Measurements from ENCODE around the gene ZNF101. TPM values are rescaled to one million over a fixed set of nuclear protein-coding genes. Genes with fewer than 3 reads are reported as not detected.

The ZNF101 gene
- total RNA-seq, 1 donor from 2014 or later, result 11.2 TPM

GRCh38 chr19:19636573-19637185, 32.0 kb upstream of the ZNF101 start:
- Mint-ChIP-seq H3K9me3 (no peaks in the 10 kb centered on the region), H3K27me3 (no peaks in the 10 kb centered on the region), H3K36me3 (peaks cover 10% of the 10 kb centered on the region), H3K27ac (no peak overlapping the region), H3K4me3 (no peak overlapping the region), H3K4me1 (ENCODE audit: unreplicated experiment) (no peaks in the 10 kb centered on the region)
- DNase-seq (ENCODE audit: extremely low spot score, unreplicated experiment), result no peak
- TF ChIP-seq CTCF (conservative IDR thresholded peaks at IDR 0.05), result no peak

- Mint-ChIP-seq H3K27ac (no peak overlapping the region), H3K9me3 (no peaks in the 10 kb centered on the region), H3K4me3 (no peak overlapping the region), H3K36me3 (peaks cover 10% of the 10 kb centered on the region), H3K27me3 (no peaks in the 10 kb centered on the region), H3K4me1 (ENCODE audit: unreplicated experiment) (no peaks in the 10 kb centered on the region)
- no peak for TF ChIP-seq CTCF (conservative IDR thresholded peaks at IDR 0.05)
- DNase-seq (ENCODE audit: extremely low spot score, unreplicated experiment), result no peak
Measured at GRCh38 chr19:19637186-19637522, 31.5 kb upstream of the ZNF101 start.

GRCh38 chr19:19637523-19638251, 31.0 kb upstream of the ZNF101 start:
- no peak for DNase-seq (ENCODE audit: extremely low spot score, unreplicated experiment)
- H3K27me3 Mint-ChIP-seq, result no peaks in the 10 kb centered on the region

GRCh38 chr19:19642506-19643157, 26.0 kb upstream of the ZNF101 start:
- Mint-ChIP-seq H3K36me3 (no peaks in the 10 kb centered on the region), H3K4me1 (ENCODE audit: unreplicated experiment) (peaks cover 8% of the 10 kb centered on the region), H3K27ac (peak overlapping the region; percentile 86), H3K27me3 (no peaks in the 10 kb centered on the region), H3K9me3 (no peaks in the 10 kb centered on the region), H3K4me3 (peak overlapping the region; percentile 97)
- TF ChIP-seq CTCF (conservative IDR thresholded peaks at IDR 0.05), result no peak
- no peak for DNase-seq (ENCODE audit: extremely low spot score, unreplicated experiment)

More at GRCh38 chr19:19637523-19638251, 31.0 kb upstream of the ZNF101 start:
- Mint-ChIP-seq H3K4me3 (no peak overlapping the region), H3K9me3 (no peaks in the 10 kb centered on the region), H3K36me3 (peaks cover 10% of the 10 kb centered on the region), H3K27ac (no peak overlapping the region), H3K4me1 (ENCODE audit: unreplicated experiment) (peaks cover 4% of the 10 kb centered on the region)
- TF ChIP-seq CTCF (conservative IDR thresholded peaks at IDR 0.05), result no peak

GRCh38 chr19:19643158-19644053, 25.2 kb upstream of the ZNF101 start, which contains the start of gene GMIP:
Gene GMIP, minus strand, starts transcription at chr19:19643657. Its CDS starts 128 bp downstream, at chr19:19643529.
- H3K4me3 Mint-ChIP-seq, result peak within 1 kb of the TSS; percentile 97
- peaks cover 8% of the 10 kb centered on the region for H3K4me1 Mint-ChIP-seq (ENCODE audit: unreplicated experiment)
- H3K27me3 Mint-ChIP-seq, result no peaks in the 10 kb centered on the region
- no peaks in the 10 kb centered on the region for H3K36me3 Mint-ChIP-seq
- H3K27ac Mint-ChIP-seq, result peak within 1 kb of the TSS; percentile 86
- peak; percentile 83 for DNase-seq (ENCODE audit: extremely low spot score, unreplicated experiment)
- no peaks in the 10 kb centered on the region for H3K9me3 Mint-ChIP-seq
- peak; percentile 97 for TF ChIP-seq CTCF (conservative IDR thresholded peaks at IDR 0.05)
